GM18505 (cell line): Measurements from ENCODE around the gene ZNF462.

Experiments
- ATAC-seq: cut with Tn5 transposase; IDR thresholded peaks from one replicate; pipeline ENCODE4 v1.9.1; 2021; ENCODE audit not compliant: unreplicated experiment
- POLR2A ChIP-seq: IDR thresholded peaks from 4 replicates; pipeline ENCODE4 v1.6.1; 2011; ENCODE audit warnings: borderline replicate concordance; ENCODE audit not compliant: insufficient read depth, insufficient read length; ENCODE audit errors: extremely low read depth

The ZNF462 gene

GRCh38 chr9:107049046-107049802, 186.3 kb downstream of the ZNF462 start:
- no peak for TF ChIP-seq POLR2A
- no peak for ATAC-seq

DNA sequence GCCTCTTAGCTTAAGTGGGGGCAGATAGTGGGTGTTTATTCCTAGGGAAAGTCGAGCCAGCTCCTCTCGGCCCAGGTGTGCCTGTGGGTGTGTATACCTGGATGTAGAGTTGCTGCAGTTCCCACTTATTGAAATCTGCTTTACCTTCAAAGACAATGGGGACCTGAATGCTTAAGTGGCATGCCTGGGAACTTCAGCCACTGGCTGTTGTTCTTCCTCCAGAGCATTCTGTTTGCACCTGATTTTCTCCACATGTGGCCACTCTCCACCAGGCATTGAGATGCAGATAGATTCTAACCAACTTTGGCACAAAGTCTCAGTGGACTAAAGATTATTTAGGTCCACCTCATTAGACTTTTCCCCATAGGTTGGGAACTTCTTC, 186.8 kb downstream of the ZNF462 start:
- ATAC-seq = no peak
- no peak for TF ChIP-seq POLR2A

DNA sequence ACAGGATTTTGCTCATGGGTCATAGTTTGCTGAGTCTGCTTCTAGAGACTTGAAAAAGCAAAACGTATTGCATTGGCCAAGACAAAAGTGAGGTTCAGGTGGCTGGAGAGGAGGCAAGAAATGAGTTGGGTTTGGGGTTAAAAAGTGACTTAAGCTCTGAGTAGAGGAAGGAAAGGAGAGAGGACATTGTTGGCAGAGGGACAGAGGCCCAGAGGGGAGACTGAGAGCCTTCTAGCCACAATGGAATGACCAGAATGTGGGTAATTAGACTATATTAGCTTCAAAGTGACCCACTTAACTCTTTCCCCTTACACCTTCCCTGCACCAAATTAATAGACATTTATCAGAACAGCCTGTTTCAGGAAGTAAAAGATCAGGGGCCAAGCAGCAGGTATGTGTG, 188.4 kb downstream of the ZNF462 start:
- no peak for ATAC-seq
- no peak for TF ChIP-seq POLR2A

DNA sequence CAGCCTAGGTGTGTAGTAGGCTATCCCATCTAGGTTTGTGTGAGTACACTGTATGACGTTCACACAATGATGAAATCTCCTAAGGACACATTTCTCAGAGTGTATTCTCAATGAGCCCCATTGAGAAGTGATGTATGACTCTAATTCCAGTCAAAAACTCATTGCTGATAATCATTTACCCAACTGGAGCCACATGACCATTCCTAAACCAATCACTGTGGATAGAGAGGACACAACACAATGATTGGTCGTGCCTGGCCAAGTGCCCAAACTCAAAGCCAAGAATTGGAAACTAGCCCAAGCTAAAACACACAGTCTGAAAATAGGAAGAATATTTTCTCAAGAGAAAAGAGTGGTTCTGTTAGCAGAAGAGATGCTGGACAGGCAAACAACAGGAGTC, 191.2 kb downstream of the ZNF462 start:
- no peak for ATAC-seq
- TF ChIP-seq POLR2A = no peak

GRCh38 chr9:107059220-107059619, 196.3 kb downstream of the ZNF462 start:
- ATAC-seq = no peak

DNA sequence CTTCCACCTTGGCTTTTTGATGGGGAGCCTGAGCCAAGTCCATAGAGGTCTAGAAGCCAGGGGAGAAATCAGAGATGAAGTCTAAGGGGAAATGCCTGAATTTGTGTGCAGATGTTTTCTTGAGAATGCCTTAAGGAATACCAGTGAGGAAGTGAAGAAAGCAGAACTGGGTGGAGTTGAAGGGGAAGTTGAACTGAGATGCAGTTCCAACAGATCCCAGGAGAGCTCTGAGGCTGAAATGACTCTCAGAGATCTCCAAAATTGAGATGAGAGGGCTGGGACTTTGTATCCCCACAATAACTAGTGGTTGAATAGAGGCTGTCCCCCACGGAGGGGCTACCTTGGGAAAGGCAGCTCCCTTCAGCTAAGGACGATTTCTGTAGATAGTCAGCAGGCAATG, 197.1 kb downstream of the ZNF462 start:
- no peak for ATAC-seq

More at GRCh38 chr9:107059220-107059619, 196.3 kb downstream of the ZNF462 start:
- TF ChIP-seq POLR2A = no peak

More for the DNA sequence above, 197.1 kb downstream of the ZNF462 start:
- TF ChIP-seq POLR2A = no peak
